ENCODE data around the gene SPATA6.
A peak's percentile ranks its signal among the peaks of the same experiment; 100 is the strongest.

The SPATA6 gene

DNA sequence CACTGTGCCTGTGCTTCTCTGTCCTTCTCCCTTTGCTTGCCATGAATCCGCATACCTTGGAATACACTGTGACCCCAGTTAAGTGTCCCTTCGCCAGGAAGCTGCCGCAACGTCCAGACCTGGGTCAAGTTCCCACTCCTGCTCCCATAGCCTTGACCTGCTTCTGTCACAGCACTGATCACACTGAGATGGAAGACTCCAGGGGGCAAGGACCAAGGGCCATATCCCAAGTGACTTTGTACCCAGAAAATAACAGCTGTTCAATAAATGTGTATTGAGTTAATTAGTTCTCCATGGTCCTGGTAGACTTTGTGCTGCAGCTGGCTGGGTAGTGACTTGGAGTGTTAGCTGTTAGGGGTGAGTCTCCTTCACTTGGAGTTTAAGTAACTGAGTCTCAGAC is 223.6 kb downstream of the SPATA6 start:
- DNase-seq, result no peak

- DNase-seq, result peak; percentile 15
Observed at GRCh38 chr1:48246727-48247126, 225.3 kb downstream of the SPATA6 start.
